Measurements from ENCODE around the gene NFATC1. TPM values are rescaled to one million over a fixed set of nuclear protein-coding genes. Genes with fewer than 3 reads are reported as not detected.
A peak's percentile ranks its signal among the peaks of the same experiment; 100 is the strongest.

NFATC1 gene
- total RNA-seq, 1 donor from 2014 or later, result 8.1 TPM

- peak; percentile 78 for DNase-seq (ENCODE audit: extremely low spot score, unreplicated experiment)
- Mint-ChIP-seq H3K4me1 (ENCODE audit: unreplicated experiment) (peaks cover 2% of the 10 kb centered on the region), H3K4me3 (ENCODE audit: unreplicated experiment) (no peak overlapping the region), H3K9me3 (ENCODE audit: unreplicated experiment) (no peaks in the 10 kb centered on the region), H3K27me3 (ENCODE audit: unreplicated experiment) (peaks cover 5% of the 10 kb centered on the region), H3K27ac (ENCODE audit: unreplicated experiment) (no peak overlapping the region), H3K36me3 (ENCODE audit: unreplicated experiment) (no peaks in the 10 kb centered on the region)
- no peak for TF ChIP-seq CTCF (IDR thresholded peaks at IDR 0.05)
Measured at GRCh38 chr18:79512461-79513380, 117.0 kb downstream of the NFATC1 start.

- no peaks in the 10 kb centered on the region for H3K36me3 Mint-ChIP-seq (ENCODE audit: unreplicated experiment)
- H3K27me3 Mint-ChIP-seq (ENCODE audit: unreplicated experiment), result peaks cover 4% of the 10 kb centered on the region
- H3K27ac Mint-ChIP-seq (ENCODE audit: unreplicated experiment), result no peak overlapping the region
- no peaks in the 10 kb centered on the region for H3K9me3 Mint-ChIP-seq (ENCODE audit: unreplicated experiment)
- no peaks in the 10 kb centered on the region for H3K4me1 Mint-ChIP-seq (ENCODE audit: unreplicated experiment)
- H3K4me3 Mint-ChIP-seq (ENCODE audit: unreplicated experiment), result no peak overlapping the region
- DNase-seq (ENCODE audit: extremely low spot score, unreplicated experiment), result peak; percentile 78
- no peak for TF ChIP-seq CTCF (IDR thresholded peaks at IDR 0.05)
Measured at GRCh38 chr18:79513381-79514081, 117.8 kb downstream of the NFATC1 start.

GRCh38 chr18:79515331-79515730 is 119.6 kb downstream of the NFATC1 start:
- no peak for TF ChIP-seq CTCF (IDR thresholded peaks at IDR 0.05)
- no peak overlapping the region for H3K4me3 Mint-ChIP-seq (ENCODE audit: unreplicated experiment)

GRCh38 chr18:79515944-79516351 is 120.2 kb downstream of the NFATC1 start:
- Mint-ChIP-seq H3K36me3 (ENCODE audit: unreplicated experiment) (no peaks in the 10 kb centered on the region), H3K27ac (ENCODE audit: unreplicated experiment) (no peak overlapping the region), H3K4me1 (ENCODE audit: unreplicated experiment) (peaks cover 3% of the 10 kb centered on the region), H3K9me3 (ENCODE audit: unreplicated experiment) (no peaks in the 10 kb centered on the region), H3K27me3 (ENCODE audit: unreplicated experiment) (peaks cover 4% of the 10 kb centered on the region), H3K4me3 (ENCODE audit: unreplicated experiment) (no peak overlapping the region)
- peak; percentile 79 for DNase-seq (ENCODE audit: extremely low spot score, unreplicated experiment)
- TF ChIP-seq CTCF (IDR thresholded peaks at IDR 0.05), result no peak

More at GRCh38 chr18:79515331-79515730, 119.6 kb downstream of the NFATC1 start:
- Mint-ChIP-seq H3K36me3 (ENCODE audit: unreplicated experiment) (no peaks in the 10 kb centered on the region), H3K27me3 (ENCODE audit: unreplicated experiment) (peaks cover 4% of the 10 kb centered on the region), H3K4me1 (ENCODE audit: unreplicated experiment) (peaks cover 3% of the 10 kb centered on the region), H3K27ac (ENCODE audit: unreplicated experiment) (no peak overlapping the region), H3K9me3 (ENCODE audit: unreplicated experiment) (no peaks in the 10 kb centered on the region)
- DNase-seq (ENCODE audit: extremely low spot score, unreplicated experiment), result peak; percentile 64

- no peak for TF ChIP-seq CTCF (IDR thresholded peaks at IDR 0.05)
- Mint-ChIP-seq H3K27me3 (ENCODE audit: unreplicated experiment) (peaks cover 4% of the 10 kb centered on the region), H3K9me3 (ENCODE audit: unreplicated experiment) (no peaks in the 10 kb centered on the region), H3K4me3 (ENCODE audit: unreplicated experiment) (no peak overlapping the region), H3K27ac (ENCODE audit: unreplicated experiment) (no peak overlapping the region), H3K4me1 (ENCODE audit: unreplicated experiment) (peaks cover 3% of the 10 kb centered on the region), H3K36me3 (ENCODE audit: unreplicated experiment) (no peaks in the 10 kb centered on the region)
- peak; percentile 71 for DNase-seq (ENCODE audit: extremely low spot score, unreplicated experiment)
Measured at GRCh38 chr18:79516441-79516931, 120.8 kb downstream of the NFATC1 start.

All from osteocyte (in vitro differentiated cells).